GM18867 (cell line): ENCODE measurements around the gene FCGR2B.
"Not testable (repeated sequence)": the region's sequence is repeated elsewhere in the genome, so short reads cannot be mapped to it uniquely, and the experiment has no call there.

Experiments
- ATAC-seq: cut with Tn5 transposase; IDR thresholded peaks from one replicate; pipeline ENCODE4 v1.9.1; 2021; ENCODE audit warnings: mild to moderate bottlenecking, moderate library complexity; ENCODE audit not compliant: unreplicated experiment

Gene FCGR2B

DNA sequence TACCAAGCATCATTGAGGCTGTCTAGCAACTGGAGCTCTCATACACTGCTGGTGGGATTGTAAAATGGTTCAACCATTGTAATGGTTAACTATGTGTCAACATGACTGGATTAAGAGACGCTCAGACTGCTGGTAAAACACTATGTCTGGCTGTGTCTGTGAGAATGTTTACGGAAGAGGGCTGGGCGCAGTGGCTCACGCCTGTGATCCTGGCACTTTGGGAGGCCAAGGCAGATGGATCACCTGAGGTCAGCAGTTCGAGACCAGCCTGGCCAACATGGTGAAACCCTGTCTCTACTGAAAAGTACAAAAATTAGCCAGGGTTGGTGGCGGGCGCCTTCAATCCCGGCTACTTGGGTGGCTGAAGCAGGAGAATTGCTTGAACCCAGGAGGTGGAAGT lies 39.3 kb downstream of the FCGR2B start:
- ATAC-seq, result no peak

DNA sequence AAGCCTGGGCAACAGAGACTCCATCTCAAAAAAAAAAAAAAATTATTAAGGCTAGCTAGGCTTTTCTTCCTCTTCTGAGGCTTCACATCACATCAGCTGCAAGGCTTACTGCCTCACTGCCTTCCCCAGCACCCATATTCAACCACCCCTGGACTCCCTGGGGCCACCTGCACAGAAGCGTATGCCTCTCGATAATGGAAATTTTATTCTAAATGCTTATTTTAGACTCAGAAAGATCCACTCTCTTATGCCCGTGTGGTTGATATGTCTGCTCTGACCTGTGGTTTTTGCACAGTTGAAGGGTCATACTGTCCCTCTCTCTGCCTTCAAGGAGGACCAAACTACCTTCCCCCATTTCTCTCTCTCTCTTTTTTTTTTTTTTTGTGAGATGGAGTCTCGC lies 42.6 kb downstream of the FCGR2B start:
- ATAC-seq, result no peak

GRCh38 chr1:161706113-161706481 lies 43.2 kb downstream of the FCGR2B start:
- no peak for ATAC-seq

GRCh38 chr1:161706482-161707347 lies 43.8 kb downstream of the FCGR2B start, which contains the start of gene FCRLA:
Gene FCRLA, plus strand, starts transcription at chr1:161707229. Its CDS starts 36 bp downstream, at chr1:161707265.
- peak; percentile 72 for ATAC-seq

DNA sequence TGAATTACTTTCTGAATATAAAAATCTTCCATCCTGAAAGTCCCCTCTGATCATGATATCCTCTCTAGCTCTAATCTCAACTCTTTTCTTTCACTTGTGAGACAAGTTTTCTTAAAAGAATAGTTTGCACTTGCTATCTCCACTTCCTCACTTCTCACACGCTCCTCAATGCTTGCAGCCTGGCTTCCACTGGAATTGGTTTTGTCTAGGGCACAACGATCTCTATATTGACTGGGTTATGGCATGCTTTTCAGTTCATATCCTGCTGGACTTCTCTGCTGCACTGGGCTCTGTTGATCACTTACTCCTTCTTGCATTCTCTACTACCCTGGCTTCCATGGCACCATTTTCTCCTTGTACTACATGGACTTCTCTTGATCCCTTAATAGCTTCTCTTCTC lies 44.6 kb downstream of the FCGR2B start:
- no peak for ATAC-seq

- no peak for ATAC-seq
Measured at GRCh38 chr1:161709373-161709772, 46.4 kb downstream of the FCGR2B start.

- no peak for ATAC-seq
Measured at GRCh38 chr1:161710560-161710959, 47.6 kb downstream of the FCGR2B start.

GRCh38 chr1:161718559-161719324 lies 55.8 kb downstream of the FCGR2B start:
- peak; percentile 61 for ATAC-seq

- peak; percentile 48 for ATAC-seq
Measured at GRCh38 chr1:161719325-161719611, 56.3 kb downstream of the FCGR2B start.

DNA sequence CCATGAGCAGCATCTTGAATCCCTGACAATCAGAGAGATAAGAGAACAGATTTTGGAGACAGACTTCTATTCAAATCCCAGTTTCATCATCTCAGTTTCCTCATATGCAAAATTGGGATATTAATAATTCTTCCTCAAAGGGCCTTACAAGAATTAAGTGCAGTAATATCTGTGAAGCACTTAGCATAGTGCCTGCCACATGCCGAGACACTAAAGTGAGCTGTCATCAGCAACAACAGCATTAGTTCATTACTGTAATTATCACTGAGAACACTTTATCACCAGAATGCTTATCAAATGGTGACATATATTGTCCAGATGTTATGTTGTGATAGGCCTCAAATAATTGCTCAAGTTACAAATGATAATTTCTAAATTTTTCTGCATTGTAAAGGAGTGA lies 57.5 kb downstream of the FCGR2B start:
- no peak for ATAC-seq

DNA sequence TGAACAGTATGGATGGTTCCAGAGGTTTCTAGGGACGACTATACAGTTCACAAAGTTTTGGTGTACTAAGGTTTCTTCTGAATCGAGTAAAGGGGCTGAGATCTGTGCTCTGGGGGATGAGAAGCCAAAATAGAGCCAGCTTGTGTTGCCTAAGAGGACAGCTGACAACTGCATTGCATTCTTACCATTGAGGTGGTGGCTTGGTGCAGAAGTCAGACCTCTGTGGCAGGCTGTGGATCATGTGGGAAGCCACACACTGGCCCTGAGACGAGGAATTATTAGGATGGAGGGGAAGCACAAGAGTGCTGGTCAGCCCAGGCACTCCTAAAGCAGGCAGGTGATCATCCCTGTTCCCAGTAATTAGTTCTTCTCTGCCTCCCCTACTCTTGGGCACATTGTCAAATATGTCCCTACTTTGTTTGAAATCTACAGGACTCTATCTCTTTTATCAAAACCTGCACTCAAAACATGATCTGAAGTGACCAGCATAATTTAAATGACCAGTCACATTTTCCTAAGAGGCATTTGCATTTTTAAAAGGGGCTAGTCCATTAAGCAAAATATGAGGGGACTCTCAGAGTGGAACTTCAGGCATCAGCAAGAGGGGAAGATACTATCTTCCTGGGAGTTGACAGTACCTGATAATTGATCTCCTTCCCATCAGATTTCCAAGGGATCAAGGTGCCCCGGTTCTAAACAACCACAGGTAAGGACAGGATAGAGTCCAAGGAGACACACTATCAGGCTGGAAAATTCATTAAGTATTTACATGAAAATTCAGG lies 58.2 kb downstream of the FCGR2B start, which contains the start of gene FCRLB:
Gene FCRLB (plus strand): TSS at position 589 of the 782 bp plus-strand sequence. CDS start 1,129 bp downstream, outside the sequence.
- ATAC-seq, result no peak

GRCh38 chr1:161721738-161722343 lies 58.9 kb downstream of the FCGR2B start:
- no peak for ATAC-seq

- ATAC-seq, result no peak
Measured at GRCh38 chr1:161722406-161722805, 59.5 kb downstream of the FCGR2B start.

- ATAC-seq, result no peak
Measured at GRCh38 chr1:161723459-161724141, 60.7 kb downstream of the FCGR2B start.

DNA sequence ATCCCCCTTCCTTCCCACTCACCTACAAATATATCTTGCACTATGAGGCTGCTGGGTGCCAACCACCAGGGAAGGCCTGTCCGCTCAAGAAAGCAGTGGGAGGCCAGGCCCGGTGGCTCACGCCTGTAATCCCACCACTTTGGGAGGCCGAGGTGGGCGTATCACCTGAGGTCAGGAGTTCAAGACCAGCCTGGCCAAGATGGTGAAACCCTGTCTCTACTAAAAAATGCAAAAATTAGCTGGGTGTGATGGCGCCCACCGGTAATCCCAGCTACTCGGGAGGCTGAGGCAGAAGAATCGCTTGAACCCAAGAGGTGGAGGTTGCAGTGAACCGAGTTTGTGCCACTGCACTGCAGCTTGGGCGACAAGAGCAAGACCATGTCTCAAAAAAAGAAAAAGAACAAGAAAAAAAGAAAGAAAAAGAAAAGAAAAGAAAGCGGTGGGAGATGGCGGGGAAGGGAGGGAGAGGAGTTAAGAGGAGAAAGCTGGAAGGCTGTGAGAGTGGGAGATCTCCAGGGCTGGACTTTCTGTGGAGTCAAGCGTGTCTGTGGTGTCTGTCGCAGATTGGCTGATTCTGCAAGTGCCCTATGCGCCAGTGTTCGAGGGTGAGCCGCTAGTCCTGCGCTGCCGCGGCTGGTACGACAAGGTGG lies 62.4 kb downstream of the FCGR2B start:
- ATAC-seq, result not testable (repeated sequence)

DNA sequence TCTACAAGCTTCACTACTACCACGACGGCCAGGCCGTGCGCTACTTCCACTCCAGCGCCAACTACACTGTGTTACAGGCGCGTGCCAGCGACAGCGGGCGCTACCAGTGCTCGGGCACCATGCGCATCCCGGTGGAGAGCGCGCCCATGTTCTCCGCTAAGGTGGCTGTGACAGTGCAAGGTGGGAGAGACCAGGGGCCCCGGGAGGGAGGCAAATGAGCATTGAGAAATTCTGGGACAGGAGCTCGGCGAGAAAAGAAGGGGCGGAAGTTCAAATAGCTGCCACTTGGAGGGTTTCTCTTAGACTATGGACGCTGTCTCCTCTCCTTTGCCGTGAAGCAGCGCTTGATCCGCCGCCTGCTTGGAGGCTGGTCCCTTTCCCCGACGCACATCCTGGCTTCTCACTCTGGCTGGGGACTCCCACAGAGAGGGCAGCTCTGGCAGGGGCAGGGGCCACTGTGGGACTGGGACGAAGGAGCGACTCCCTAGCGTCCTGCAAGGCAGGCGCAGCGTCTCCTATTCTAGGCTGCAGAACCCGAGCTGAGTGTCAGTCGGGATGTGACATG lies 63.0 kb downstream of the FCGR2B start:
- peak; percentile 26 for ATAC-seq

DNA sequence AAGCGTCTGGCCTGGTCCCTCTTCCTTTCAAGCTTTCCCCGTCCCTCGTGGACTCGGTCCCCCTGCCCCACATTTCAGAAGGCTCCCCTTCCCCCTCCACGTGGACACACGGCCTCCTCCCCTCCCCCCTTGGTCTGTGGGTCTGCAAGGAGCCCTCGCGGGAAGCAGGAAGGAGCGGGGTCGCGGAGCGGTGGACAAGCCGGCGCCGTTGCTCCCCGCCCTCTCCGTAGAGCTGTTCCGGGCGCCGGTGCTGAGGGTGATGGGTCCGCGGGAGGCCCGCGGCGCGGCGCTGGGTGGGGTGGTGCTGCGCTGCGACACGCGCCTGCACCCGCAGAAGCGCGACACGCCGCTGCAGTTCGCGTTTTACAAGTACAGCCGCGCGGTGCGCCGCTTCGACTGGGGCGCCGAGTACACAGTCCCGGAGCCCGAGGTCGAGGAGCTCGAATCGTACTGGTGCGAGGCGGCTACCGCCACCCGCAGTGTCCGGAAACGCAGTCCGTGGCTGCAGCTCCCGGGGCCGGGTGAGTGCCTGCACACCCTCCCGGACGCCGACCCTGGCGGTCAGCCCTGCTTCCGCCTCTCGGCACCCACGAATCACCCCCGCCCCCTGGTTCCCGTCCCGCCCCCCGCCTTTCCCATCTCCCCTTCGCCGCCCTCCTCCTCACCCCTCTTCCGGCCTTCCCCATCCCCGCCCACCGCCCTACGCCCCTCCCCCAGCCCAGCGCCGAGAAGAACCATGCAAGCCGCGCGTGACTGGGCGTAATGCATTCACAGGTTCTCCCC lies 63.7 kb downstream of the FCGR2B start:
- ATAC-seq, result peak; percentile 68

DNA sequence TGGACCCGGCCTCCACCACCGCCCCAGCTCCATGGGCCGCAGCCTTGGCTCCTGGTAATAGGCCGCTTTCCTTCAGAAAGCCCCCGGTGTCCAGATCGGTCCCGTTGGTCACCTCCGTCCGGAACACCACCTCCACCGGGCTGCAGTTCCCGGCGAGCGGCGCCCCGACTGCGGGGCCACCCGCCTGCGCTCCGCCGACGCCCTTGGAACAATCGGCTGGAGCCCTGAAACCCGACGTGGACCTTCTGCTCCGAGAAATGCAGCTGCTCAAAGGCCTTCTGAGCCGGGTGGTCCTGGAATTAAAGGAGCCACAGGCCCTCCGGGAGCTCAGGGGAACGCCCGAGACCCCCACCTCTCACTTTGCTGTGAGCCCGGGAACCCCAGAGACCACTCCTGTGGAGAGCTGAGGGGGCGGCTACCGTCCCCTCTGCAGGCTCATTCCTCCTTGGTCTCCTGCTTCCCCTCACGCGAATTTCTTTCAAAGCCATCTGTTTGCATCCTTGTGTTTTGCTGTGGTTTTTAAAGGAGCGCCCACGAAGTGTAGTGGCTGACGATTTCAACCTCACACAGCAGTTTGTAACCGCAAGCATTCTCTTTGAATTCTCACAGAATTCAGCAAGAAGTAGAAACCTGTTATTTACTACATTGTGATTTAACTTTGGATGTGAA lies 64.4 kb downstream of the FCGR2B start:
- ATAC-seq, result peak; percentile 19
